HEK293 (cell line): ENCODE data around the gene OR10H5.
"Not testable (repeated sequence)": the region's sequence is repeated elsewhere in the genome, so short reads cannot be mapped to it uniquely, and the experiment has no call there.

Experiments used
- CTCF ChIA-PET: fragments of 350-600 bp; formaldehyde crosslinking; extraction: SDS; loops from one replicate; lab custom pipeline; 2021; ENCODE audit warnings: antibody characterized with exemption; lab: Yijun Ruan, JAX
- POLR2A ChIA-PET: fragments of 300-600 bp; formaldehyde crosslinking; extraction: SDS; loops from one replicate; lab custom pipeline; 2020; ENCODE audit warnings: antibody characterized with exemption, inconsistent platforms; lab: Yijun Ruan, JAX
- H3K27ac ChIP-seq: fragments of 200-500 bp; sonication (Bioruptor generic); 2 replicates; pipeline ENCODE4 v1.5.1; 2014; ENCODE audit warnings: low read depth, low read length, control low read depth, inconsistent platforms; ENCODE audit errors: extremely low read depth
- H3K36me3 ChIP-seq, 2 experiments: fragments of 200-500 bp in 1 of 2; sonication (Bioruptor generic) in 1 of 2; 1 replicate in 1 of 2; 2 replicates in 1 of 2; pipeline ENCODE4 v1.5.1; 2014 to 2017; ENCODE audit warnings: inconsistent platforms in 2 of 2, low read length in 2 of 2; ENCODE audit not compliant: control insufficient read depth in 2 of 2, insufficient read depth in 1 of 2
- H3K4me1 ChIP-seq: fragments of 200-500 bp; sonication (Bioruptor generic); 2 replicates; pipeline ENCODE4 v1.5.1; 2014; ENCODE audit warnings: mild to moderate bottlenecking, low read length, inconsistent platforms; ENCODE audit not compliant: control insufficient read depth, insufficient read depth
- H3K4me3 ChIP-seq: 2 replicates; pipeline ENCODE4 v1.5.1; 2011; ENCODE audit warnings: low read depth, mild to moderate bottlenecking, control low read depth, low read length, moderate library complexity
- H3K9me3 ChIP-seq: fragments of 200-500 bp; sonication (Bioruptor generic); 2 replicates; pipeline ENCODE4 v1.5.1; 2014; ENCODE audit warnings: low read depth, low read length, inconsistent platforms; ENCODE audit not compliant: control insufficient read depth, insufficient read depth
- KLF7 ChIP-seq: fragments of 450-650 bp; formaldehyde crosslinking; IDR thresholded peaks from 2 replicates; pipeline ENCODE4 v1.5.1; 2016; ENCODE audit warnings: missing biosample characterization, missing genetic modification characterization, borderline replicate concordance
- KLF9 ChIP-seq: fragments of 450-650 bp; formaldehyde crosslinking; IDR thresholded peaks from 2 replicates; pipeline ENCODE4 v1.5.1; 2016; ENCODE audit warnings: missing biosample characterization, missing genetic modification characterization, low read depth
- OVOL3 ChIP-seq: fragments of 450-650 bp; formaldehyde crosslinking; IDR thresholded peaks from 2 replicates; pipeline ENCODE4 v1.5.1; 2016; ENCODE audit warnings: missing biosample characterization, missing genetic modification characterization
- YY2 ChIP-seq: fragments of 450-650 bp; formaldehyde crosslinking; IDR thresholded peaks from 2 replicates; pipeline ENCODE4 v1.5.1; 2016; ENCODE audit warnings: missing biosample characterization, missing genetic modification characterization
- ZBTB21 ChIP-seq: fragments of 450-650 bp; formaldehyde crosslinking; IDR thresholded peaks from 2 replicates; pipeline ENCODE4 v1.5.1; 2017; ENCODE audit warnings: missing biosample characterization, missing genetic modification characterization
- ZBTB48 ChIP-seq: fragments of 450-650 bp; formaldehyde crosslinking; IDR thresholded peaks from 2 replicates; pipeline ENCODE4 v1.5.1; 2016; ENCODE audit warnings: missing biosample characterization, missing genetic modification characterization
- ZNF133 ChIP-seq: fragments of 450-650 bp; formaldehyde crosslinking; IDR thresholded peaks from 2 replicates; pipeline ENCODE4 v1.5.1; 2016; ENCODE audit warnings: missing biosample characterization, missing genetic modification characterization
- ZNF157 ChIP-seq: fragments of 450-650 bp; formaldehyde crosslinking; IDR thresholded peaks from 2 replicates; pipeline ENCODE4 v1.5.1; 2016; ENCODE audit warnings: missing biosample characterization, missing genetic modification characterization
- ZNF16 ChIP-seq: fragments of 450-650 bp; formaldehyde crosslinking; IDR thresholded peaks from 2 replicates; pipeline ENCODE4 v1.5.1; 2016; ENCODE audit warnings: low read depth, missing biosample characterization, missing genetic modification characterization
- ZNF19 ChIP-seq: fragments of 450-650 bp; formaldehyde crosslinking; IDR thresholded peaks from 2 replicates; pipeline ENCODE4; 2016; ENCODE audit warnings: missing biosample characterization, missing genetic modification characterization, low read depth
- ZNF280D ChIP-seq: fragments of 450-650 bp; formaldehyde crosslinking; IDR thresholded peaks from 2 replicates; pipeline ENCODE4 v1.5.1; 2016; ENCODE audit warnings: missing biosample characterization, missing genetic modification characterization
- ZNF311 ChIP-seq: fragments of 450-650 bp; formaldehyde crosslinking; IDR thresholded peaks from 2 replicates; pipeline ENCODE4 v1.5.1; 2017; ENCODE audit warnings: missing biosample characterization, missing genetic modification characterization, borderline replicate concordance
- ZNF335 ChIP-seq: fragments of 450-650 bp; formaldehyde crosslinking; conservative IDR thresholded peaks from 2 replicates; pipeline ENCODE4 v1.5.1; 2016; ENCODE audit warnings: missing biosample characterization, missing genetic modification characterization
- ZNF449 ChIP-seq: fragments of 450-650 bp; formaldehyde crosslinking; IDR thresholded peaks from 2 replicates; pipeline ENCODE4 v1.5.1; 2017; ENCODE audit warnings: missing biosample characterization, mild to moderate bottlenecking, missing genetic modification characterization, moderate library complexity
- ZNF473 ChIP-seq: fragments of 450-650 bp; formaldehyde crosslinking; IDR thresholded peaks from 2 replicates; pipeline ENCODE4 v1.5.1; 2017; ENCODE audit warnings: missing biosample characterization, missing genetic modification characterization
- ZNF555 ChIP-seq: fragments of 450-650 bp; formaldehyde crosslinking; conservative IDR thresholded peaks from 2 replicates; pipeline ENCODE4 v1.5.1; 2017; ENCODE audit warnings: missing biosample characterization, mild to moderate bottlenecking, missing genetic modification characterization, inconsistent platforms
- ZNF629 ChIP-seq: fragments of 450-650 bp; formaldehyde crosslinking; IDR thresholded peaks from 2 replicates; pipeline ENCODE4 v1.5.1; 2017; ENCODE audit warnings: missing biosample characterization, missing genetic modification characterization
- ZNF664 ChIP-seq: fragments of 450-650 bp; formaldehyde crosslinking; IDR thresholded peaks from 2 replicates; pipeline ENCODE4 v1.5.1; 2016; ENCODE audit warnings: missing biosample characterization, missing genetic modification characterization
- ZNF677 ChIP-seq: fragments of 450-650 bp; IDR thresholded peaks from 2 replicates; pipeline ENCODE4 v1.5.0; 2018; ENCODE audit warnings: missing biosample characterization, mild to moderate bottlenecking, missing genetic modification characterization, moderate library complexity
- ZNF747 ChIP-seq: fragments of 450-650 bp; formaldehyde crosslinking; IDR thresholded peaks from 2 replicates; pipeline ENCODE4 v1.5.1; 2016; ENCODE audit warnings: missing biosample characterization, missing genetic modification characterization
- ZNF830 ChIP-seq: fragments of 450-650 bp; IDR thresholded peaks from 2 replicates; pipeline ENCODE4 v1.5.0; 2018; ENCODE audit warnings: missing biosample characterization, missing genetic modification characterization, low read depth, mild to moderate bottlenecking, moderate library complexity
- TF ChIP-seq, protein P1 (sequence below): fragments of 450-650 bp; formaldehyde crosslinking; IDR thresholded peaks from 2 replicates; pipeline ENCODE4 v1.5.1; 2016; ENCODE audit warnings: missing biosample characterization, missing genetic modification characterization, low read depth
- TF ChIP-seq, protein P2 (sequence below): fragments of 450-650 bp; formaldehyde crosslinking; IDR thresholded peaks from 2 replicates; pipeline ENCODE4 v1.5.1; 2016; ENCODE audit warnings: missing biosample characterization, missing genetic modification characterization
- TF ChIP-seq, protein P3 (sequence below): fragments of 450-650 bp; formaldehyde crosslinking; IDR thresholded peaks from 2 replicates; pipeline ENCODE4 v1.5.1; 2017; ENCODE audit warnings: missing biosample characterization, missing genetic modification characterization

Gene OR10H5

DNA sequence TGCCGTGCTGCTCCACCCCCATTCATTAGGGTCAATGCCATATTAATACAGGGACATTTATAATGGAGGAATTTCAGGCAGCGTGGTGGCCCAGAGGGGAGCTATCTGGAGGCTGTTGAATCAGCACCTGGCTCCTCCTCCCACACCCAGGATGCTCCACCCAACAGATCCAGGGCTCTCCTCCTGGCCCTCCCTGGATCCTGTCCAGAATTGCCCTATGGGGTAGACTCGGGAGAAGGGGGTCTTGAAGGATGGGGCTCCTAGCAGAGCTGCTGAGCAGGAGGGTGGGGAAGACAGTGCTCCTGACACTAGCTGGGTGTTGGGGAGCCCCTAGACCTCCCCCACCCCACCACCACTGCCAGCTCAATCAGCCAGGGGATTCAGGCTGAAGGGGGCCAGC lies 5.2 kb upstream of the OR10H5 start (continued):
- TF ChIP-seq ZNF280D (tag by site-specific recombination) = no peak
- TF ChIP-seq KLF7 (tag by site-specific recombination) = no peak
- TF ChIP-seq ZNF157 (tag by site-specific recombination) = no peak
- TF ChIP-seq OVOL3 (tag by site-specific recombination) = no peak
- TF ChIP-seq ZNF555 = no peak
- TF ChIP-seq ZNF335 (tag by site-specific recombination) = no peak
- no peak for TF ChIP-seq ZBTB21 (tag by site-specific recombination)

- POLR2A ChIA-PET, H3K4me1 ChIP-seq, CTCF ChIA-PET, H3K36me3 ChIP-seq, H3K27ac ChIP-seq, H3K4me3 ChIP-seq, H3K9me3 ChIP-seq: not testable (repeated sequence)
These were observed 4.6 kb upstream of the OR10H5 start for GRCh38 chr19:15782896-15783295.

DNA sequence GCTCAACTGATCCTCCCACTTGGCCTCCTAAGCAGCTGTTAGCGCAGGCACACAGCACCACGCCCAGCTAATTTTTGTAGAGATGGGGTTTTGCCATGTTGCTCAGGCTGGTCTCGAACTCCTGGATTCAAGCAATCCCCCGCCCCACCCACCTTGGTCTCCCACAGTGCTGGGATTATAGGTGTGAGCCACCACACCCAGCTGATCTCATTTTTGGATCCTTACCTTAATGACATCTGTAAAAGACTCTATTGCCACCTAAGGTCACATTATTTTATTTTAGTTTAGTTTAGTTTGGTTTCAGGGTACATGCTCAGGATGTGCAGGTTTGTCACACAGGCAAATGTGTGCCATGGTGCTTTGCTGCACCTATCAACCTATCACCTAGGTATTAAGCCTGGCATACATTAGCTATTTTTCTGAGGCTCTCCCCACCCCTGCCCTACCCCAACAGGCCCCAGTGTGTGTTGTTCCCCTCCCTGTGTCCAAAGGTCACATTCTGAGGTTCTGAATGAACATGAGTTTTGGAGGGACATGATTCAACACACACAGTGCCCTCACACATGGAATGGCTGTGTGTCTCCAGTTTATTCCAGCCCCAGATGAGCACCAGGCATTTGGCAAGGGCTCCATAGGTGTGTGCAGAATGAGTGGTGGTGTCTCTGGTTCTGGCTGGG lies 1.3 kb downstream of the OR10H5 start:
- no peaks in the 10 kb centered on the region for H3K9me3 ChIP-seq
- H3K4me1 ChIP-seq = no peaks in the 10 kb centered on the region
- no peak overlapping the region for H3K4me3 ChIP-seq
- H3K27ac ChIP-seq = no peak overlapping the region
- ChIA-PET CTCF (interaction anchor here (0.9 kb wide), 1 partner anchor 159 kb away, joined by 3 read pairs; no protein-coding TSS in a partner anchor), POLR2A (no interaction called here)
- no peaks in the 10 kb centered on the region for H3K36me3 ChIP-seq
- TF ChIP-seq ZNF473 (no peak), ZNF19 (tag by site-specific recombination) (no peak), KLF9 (tag by site-specific recombination) (no peak), ZNF133 (tag by site-specific recombination) (no peak), ZNF311 (tag by site-specific recombination) (no peak), ZNF747 (no peak), ZNF16 (tag by site-specific recombination) (no peak), YY2 (tag by site-specific recombination) (no peak), ZNF664 (tag by site-specific recombination) (no peak), ZNF677 (tag by site-specific recombination) (no peak), ZNF629 (tag by site-specific recombination) (no peak), ZNF449 (tag by site-specific recombination) (no peak), ZBTB48 (tag by site-specific recombination) (no peak), ZNF830 (tag by site-specific recombination) (no peak)
- TF ChIP-seq, protein P1, sequence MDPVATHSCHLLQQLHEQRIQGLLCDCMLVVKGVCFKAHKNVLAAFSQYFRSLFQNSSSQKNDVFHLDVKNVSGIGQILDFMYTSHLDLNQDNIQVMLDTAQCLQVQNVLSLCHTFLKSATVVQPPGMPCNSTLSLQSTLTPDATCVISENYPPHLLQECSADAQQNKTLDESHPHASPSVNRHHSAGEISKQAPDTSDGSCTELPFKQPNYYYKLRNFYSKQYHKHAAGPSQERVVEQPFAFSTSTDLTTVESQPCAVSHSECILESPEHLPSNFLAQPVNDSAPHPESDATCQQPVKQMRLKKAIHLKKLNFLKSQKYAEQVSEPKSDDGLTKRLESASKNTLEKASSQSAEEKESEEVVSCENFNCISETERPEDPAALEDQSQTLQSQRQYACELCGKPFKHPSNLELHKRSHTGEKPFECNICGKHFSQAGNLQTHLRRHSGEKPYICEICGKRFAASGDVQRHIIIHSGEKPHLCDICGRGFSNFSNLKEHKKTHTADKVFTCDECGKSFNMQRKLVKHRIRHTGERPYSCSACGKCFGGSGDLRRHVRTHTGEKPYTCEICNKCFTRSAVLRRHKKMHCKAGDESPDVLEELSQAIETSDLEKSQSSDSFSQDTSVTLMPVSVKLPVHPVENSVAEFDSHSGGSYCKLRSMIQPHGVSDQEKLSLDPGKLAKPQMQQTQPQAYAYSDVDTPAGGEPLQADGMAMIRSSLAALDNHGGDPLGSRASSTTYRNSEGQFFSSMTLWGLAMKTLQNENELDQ = no peak
- TF ChIP-seq, protein P2, sequence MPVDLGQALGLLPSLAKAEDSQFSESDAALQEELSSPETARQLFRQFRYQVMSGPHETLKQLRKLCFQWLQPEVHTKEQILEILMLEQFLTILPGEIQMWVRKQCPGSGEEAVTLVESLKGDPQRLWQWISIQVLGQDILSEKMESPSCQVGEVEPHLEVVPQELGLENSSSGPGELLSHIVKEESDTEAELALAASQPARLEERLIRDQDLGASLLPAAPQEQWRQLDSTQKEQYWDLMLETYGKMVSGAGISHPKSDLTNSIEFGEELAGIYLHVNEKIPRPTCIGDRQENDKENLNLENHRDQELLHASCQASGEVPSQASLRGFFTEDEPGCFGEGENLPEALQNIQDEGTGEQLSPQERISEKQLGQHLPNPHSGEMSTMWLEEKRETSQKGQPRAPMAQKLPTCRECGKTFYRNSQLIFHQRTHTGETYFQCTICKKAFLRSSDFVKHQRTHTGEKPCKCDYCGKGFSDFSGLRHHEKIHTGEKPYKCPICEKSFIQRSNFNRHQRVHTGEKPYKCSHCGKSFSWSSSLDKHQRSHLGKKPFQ (tag by site-specific recombination) = no peak
- TF ChIP-seq, protein P3, sequence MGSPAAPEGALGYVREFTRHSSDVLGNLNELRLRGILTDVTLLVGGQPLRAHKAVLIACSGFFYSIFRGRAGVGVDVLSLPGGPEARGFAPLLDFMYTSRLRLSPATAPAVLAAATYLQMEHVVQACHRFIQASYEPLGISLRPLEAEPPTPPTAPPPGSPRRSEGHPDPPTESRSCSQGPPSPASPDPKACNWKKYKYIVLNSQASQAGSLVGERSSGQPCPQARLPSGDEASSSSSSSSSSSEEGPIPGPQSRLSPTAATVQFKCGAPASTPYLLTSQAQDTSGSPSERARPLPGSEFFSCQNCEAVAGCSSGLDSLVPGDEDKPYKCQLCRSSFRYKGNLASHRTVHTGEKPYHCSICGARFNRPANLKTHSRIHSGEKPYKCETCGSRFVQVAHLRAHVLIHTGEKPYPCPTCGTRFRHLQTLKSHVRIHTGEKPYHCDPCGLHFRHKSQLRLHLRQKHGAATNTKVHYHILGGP (tag by site-specific recombination) = no peak
